HCT116 (cell line): ENCODE measurements around the gene KRT36.

Source experiments
- ATF3 ChIP-seq: IDR thresholded peaks from 2 replicates; pipeline ENCODE4 v1.6.1; 2012
- CEBPB ChIP-seq: IDR thresholded peaks from 2 replicates; pipeline ENCODE4 v1.6.1; 2012; ENCODE audit warnings: low read depth
- CTCF ChIP-seq, 3 experiments: fragments of 200-600 bp in 1 of 3; sonication (generic) in 1 of 3; IDR thresholded peaks in 2 of 3; conservative IDR thresholded peaks in 1 of 3; 2 replicates each; pipeline ENCODE4 v1.5.1; 2012 to 2017; ENCODE audit warnings: low read depth in 2 of 3, low read length in 2 of 3, antibody characterized with exemption in 1 of 3, borderline replicate concordance in 1 of 3, control low read depth in 1 of 3, mild to moderate bottlenecking in 1 of 3, mixed read lengths in 1 of 3, mixed run types in 1 of 3, moderate library complexity in 1 of 3; ENCODE audit not compliant: insufficient read depth in 1 of 3
- ELF1 ChIP-seq: IDR thresholded peaks from 2 replicates; pipeline ENCODE4 v1.6.1; 2012; ENCODE audit warnings: low read depth, borderline replicate concordance
- EZH2 ChIP-seq: fragments of 200-600 bp; sonication (generic); IDR thresholded peaks from 2 replicates; pipeline ENCODE4 v1.6.1; 2017; ENCODE audit warnings: antibody characterized with exemption, mixed run types
- EZH2phosphoT487 ChIP-seq: fragments of 200-600 bp; IDR thresholded peaks from 2 replicates; pipeline ENCODE4 v1.6.1; 2018; ENCODE audit warnings: antibody characterized with exemption, borderline replicate concordance
- MAX ChIP-seq: IDR thresholded peaks from 2 replicates; pipeline ENCODE4 v1.6.1; 2012
- POLR2A ChIP-seq: IDR thresholded peaks from 2 replicates; pipeline ENCODE4 v1.7.0; 2011; ENCODE audit warnings: borderline replicate concordance; ENCODE audit not compliant: insufficient read depth, insufficient read length; ENCODE audit errors: extremely low read depth
- POLR2AphosphoS5 ChIP-seq: IDR thresholded peaks from 2 replicates; pipeline ENCODE4 v1.6.1; 2011; ENCODE audit warnings: mild to moderate bottlenecking, low read depth, low read length, moderate library complexity
- SIN3A ChIP-seq: IDR thresholded peaks from 2 replicates; pipeline ENCODE4 v1.6.1; 2012; ENCODE audit warnings: low read depth
- ZBTB33 ChIP-seq: IDR thresholded peaks from 2 replicates; pipeline ENCODE4 v1.6.1; 2011; ENCODE audit warnings: mild to moderate bottlenecking, low read length, moderate library complexity; ENCODE audit not compliant: insufficient replicate concordance; ENCODE audit errors: extremely low read depth

GRCh38 chr17:41453066-41453465 lies 36.6 kb downstream of the KRT36 start:
- TF ChIP-seq EZH2phosphoT487 (no peak), CTCF (IDR thresholded peaks at IDR 0.05 in 2 of 3, conservative IDR thresholded peaks at IDR 0.05 in 1 of 3; ENCODE audit: borderline replicate concordance in 1 of 3, insufficient read depth in 1 of 3, low read depth in 2 of 3, low read length in 2 of 3) (no peak), POLR2A (no peak), ATF3 (no peak), SIN3A (no peak), ZBTB33 (no peak), CEBPB (no peak), POLR2AphosphoS5 (no peak), EZH2 (no peak), MAX (no peak), ELF1 (no peak)
